GM04504 (cell line): Measurements from ENCODE around the gene STH.
A peak's percentile ranks its signal among the peaks of the same experiment; 100 is the strongest.
"Not testable (repeated sequence)": the region's sequence is repeated elsewhere in the genome, so short reads cannot be mapped to it uniquely, and the experiment has no call there.

Experiments used
- DNase-seq: peaks from one replicate; pipeline ENCODE4 v3.0.0-alpha.2; 2012; ENCODE audit warnings: low read depth

STH gene

DNA sequence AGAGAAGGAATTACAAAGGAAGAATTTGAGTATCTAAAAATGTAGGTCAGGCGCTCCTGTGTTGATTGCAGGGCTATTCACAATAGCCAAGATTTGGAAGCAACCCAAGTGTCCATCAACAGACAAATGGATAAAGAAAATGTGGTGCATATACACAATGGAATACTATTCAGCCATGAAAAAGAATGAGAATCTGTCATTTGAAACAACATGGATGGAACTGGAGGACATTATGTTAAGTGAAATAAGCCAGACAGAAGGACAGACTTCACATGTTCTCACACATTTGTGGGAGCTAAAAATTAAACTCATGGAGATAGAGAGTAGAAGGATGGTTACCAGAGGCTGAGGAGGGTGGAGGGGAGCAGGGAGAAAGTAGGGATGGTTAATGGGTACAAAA, 7.0 kb downstream of the STH start:
- not testable (repeated sequence) for DNase-seq

DNA sequence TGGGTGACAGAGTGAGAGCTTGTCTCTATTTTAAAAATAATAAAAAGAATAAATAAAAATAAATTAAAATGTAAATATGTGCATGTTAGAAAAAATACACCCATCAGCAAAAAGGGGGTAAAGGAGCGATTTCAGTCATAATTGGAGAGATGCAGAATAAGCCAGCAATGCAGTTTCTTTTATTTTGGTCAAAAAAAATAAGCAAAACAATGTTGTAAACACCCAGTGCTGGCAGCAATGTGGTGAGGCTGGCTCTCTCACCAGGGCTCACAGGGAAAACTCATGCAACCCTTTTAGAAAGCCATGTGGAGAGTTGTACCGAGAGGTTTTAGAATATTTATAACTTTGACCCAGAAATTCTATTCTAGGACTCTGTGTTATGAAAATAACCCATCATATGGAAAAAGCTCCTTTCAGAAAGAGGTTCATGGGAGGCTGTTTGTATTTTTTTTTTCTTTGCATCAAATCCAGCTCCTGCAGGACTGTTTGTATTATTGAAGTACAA, 8.5 kb downstream of the STH start:
- no peak for DNase-seq

DNA sequence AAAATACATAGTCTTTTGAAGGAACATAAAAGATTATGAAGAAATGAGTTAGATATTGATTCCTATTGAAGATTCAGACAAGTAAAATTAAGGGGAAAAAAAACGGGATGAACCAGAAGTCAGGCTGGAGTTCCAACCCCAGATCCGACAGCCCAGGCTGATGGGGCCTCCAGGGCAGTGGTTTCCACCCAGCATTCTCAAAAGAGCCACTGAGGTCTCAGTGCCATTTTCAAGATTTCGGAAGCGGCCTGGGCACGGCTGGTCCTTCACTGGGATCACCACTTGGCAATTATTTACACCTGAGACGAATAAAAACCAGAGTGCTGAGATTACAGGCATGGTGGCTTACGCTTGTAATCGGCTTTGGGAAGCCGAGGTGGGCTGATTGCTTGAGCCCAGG, 9.5 kb downstream of the STH start:
- no peak for DNase-seq

DNA sequence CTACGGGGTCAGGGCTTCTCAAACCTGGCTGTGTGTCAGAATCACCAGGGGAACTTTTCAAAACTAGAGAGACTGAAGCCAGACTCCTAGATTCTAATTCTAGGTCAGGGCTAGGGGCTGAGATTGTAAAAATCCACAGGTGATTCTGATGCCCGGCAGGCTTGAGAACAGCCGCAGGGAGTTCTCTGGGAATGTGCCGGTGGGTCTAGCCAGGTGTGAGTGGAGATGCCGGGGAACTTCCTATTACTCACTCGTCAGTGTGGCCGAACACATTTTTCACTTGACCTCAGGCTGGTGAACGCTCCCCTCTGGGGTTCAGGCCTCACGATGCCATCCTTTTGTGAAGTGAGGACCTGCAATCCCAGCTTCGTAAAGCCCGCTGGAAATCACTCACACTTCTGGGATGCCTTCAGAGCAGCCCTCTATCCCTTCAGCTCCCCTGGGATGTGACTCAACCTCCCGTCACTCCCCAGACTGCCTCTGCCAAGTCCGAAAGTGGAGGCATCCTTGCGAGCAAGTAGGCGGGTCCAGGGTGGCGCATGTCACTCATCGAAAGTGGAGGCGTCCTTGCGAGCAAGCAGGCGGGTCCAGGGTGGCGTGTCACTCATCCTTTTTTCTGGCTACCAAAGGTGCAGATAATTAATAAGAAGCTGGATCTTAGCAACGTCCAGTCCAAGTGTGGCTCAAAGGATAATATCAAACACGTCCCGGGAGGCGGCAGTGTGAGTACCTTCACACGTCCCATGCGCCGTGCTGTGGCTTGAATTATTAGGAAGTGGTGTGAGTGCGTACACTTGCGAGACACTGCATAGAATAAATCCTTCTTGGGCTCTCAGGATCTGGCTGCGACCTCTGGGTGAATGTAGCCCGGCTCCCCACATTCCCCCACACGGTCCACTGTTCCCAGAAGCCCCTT, 10.9 kb downstream of the STH start:
- peak; percentile 23 for DNase-seq

DNA sequence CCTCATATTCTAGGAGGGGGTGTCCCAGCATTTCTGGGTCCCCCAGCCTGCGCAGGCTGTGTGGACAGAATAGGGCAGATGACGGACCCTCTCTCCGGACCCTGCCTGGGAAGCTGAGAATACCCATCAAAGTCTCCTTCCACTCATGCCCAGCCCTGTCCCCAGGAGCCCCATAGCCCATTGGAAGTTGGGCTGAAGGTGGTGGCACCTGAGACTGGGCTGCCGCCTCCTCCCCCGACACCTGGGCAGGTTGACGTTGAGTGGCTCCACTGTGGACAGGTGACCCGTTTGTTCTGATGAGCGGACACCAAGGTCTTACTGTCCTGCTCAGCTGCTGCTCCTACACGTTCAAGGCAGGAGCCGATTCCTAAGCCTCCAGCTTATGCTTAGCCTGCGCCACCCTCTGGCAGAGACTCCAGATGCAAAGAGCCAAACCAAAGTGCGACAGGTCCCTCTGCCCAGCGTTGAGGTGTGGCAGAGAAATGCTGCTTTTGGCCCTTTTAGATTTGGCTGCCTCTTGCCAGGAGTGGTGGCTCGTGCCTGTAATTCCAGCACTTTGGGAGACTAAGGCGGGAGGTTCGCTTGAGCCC, 11.6 kb downstream of the STH start:
- no peak for DNase-seq

DNA sequence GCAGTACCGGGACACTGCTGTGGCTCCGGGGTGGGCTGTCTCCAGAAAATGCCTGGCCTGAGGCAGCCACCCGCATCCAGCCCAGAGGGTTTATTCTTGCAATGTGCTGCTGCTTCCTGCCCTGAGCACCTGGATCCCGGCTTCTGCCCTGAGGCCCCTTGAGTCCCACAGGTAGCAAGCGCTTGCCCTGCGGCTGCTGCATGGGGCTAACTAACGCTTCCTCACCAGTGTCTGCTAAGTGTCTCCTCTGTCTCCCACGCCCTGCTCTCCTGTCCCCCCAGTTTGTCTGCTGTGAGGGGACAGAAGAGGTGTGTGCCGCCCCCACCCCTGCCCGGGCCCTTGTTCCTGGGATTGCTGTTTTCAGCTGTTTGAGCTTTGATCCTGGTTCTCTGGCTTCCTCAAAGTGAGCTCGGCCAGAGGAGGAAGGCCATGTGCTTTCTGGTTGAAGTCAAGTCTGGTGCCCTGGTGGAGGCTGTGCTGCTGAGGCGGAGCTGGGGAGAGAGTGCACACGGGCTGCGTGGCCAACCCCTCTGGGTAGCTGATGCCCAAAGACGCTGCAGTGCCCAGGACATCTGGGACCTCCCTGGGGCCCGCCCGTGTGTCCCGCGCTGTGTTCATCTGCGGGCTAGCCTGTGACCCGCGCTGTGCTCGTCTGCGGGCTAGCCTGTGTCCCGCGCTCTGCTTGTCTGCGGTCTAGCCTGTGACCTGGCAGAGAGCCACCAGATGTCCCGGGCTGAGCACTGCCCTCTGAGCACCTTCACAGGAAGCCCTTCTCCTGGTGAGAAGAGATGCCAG, 12.9 kb downstream of the STH start:
- no peak for DNase-seq

DNA sequence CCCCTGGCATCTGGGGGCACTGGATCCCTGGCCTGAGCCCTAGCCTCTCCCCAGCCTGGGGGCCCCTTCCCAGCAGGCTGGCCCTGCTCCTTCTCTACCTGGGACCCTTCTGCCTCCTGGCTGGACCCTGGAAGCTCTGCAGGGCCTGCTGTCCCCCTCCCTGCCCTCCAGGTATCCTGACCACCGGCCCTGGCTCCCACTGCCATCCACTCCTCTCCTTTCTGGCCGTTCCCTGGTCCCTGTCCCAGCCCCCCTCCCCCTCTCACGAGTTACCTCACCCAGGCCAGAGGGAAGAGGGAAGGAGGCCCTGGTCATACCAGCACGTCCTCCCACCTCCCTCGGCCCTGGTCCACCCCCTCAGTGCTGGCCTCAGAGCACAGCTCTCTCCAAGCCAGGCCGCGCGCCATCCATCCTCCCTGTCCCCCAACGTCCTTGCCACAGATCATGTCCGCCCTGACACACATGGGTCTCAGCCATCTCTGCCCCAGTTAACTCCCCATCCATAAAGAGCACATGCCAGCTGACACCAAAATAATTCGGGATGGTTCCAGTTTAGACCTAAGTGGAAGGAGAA, 13.5 kb downstream of the STH start:
- DNase-seq = no peak

DNA sequence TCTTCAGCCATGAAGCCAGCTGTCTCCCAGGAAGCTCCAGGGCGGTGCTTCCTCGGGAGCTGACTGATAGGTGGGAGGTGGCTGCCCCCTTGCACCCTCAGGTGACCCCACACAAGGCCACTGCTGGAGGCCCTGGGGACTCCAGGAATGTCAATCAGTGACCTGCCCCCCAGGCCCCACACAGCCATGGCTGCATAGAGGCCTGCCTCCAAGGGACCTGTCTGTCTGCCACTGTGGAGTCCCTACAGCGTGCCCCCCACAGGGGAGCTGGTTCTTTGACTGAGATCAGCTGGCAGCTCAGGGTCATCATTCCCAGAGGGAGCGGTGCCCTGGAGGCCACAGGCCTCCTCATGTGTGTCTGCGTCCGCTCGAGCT, 14.1 kb downstream of the STH start:
- no peak for DNase-seq

DNA sequence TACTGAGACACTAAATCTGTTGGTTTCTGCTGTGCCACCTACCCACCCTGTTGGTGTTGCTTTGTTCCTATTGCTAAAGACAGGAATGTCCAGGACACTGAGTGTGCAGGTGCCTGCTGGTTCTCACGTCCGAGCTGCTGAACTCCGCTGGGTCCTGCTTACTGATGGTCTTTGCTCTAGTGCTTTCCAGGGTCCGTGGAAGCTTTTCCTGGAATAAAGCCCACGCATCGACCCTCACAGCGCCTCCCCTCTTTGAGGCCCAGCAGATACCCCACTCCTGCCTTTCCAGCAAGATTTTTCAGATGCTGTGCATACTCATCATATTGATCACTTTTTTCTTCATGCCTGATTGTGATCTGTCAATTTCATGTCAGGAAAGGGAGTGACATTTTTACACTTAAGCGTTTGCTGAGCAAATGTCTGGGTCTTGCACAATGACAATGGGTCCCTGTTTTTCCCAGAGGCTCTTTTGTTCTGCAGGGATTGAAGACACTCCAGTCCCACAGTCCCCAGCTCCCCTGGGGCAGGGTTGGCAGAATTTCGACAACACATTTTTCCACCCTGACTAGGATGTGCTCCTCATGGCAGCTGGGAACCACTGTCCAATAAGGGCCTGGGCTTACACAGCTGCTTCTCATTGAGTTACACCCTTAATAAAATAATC, 14.6 kb downstream of the STH start:
- peak; percentile 65 for DNase-seq

DNA sequence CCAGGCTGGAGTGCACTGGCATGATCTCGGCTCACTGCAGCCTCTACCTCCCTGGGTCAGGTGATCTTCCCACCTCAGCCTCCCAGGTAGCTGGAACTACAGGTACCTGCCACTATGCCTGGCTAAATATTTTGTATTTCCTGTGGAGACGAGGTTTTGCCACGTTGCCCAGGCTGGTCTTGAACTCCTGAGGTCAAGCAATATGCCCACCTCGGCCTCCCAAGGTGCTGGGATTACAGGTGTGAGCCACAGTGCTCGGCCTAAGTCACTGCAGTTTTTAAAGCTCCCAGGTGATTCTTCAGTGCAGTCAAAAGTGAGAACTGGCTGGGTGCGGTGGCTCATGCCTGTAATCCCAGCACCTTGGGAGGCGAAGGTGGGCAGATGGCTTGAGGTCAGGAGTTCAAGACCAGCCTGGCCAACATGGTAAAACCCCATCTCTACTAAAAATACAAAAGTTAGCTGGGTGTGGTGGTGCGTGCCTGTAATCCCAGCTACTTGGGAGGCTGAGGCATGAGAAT, 20.4 kb downstream of the STH start:
- DNase-seq = not testable (repeated sequence)

DNA sequence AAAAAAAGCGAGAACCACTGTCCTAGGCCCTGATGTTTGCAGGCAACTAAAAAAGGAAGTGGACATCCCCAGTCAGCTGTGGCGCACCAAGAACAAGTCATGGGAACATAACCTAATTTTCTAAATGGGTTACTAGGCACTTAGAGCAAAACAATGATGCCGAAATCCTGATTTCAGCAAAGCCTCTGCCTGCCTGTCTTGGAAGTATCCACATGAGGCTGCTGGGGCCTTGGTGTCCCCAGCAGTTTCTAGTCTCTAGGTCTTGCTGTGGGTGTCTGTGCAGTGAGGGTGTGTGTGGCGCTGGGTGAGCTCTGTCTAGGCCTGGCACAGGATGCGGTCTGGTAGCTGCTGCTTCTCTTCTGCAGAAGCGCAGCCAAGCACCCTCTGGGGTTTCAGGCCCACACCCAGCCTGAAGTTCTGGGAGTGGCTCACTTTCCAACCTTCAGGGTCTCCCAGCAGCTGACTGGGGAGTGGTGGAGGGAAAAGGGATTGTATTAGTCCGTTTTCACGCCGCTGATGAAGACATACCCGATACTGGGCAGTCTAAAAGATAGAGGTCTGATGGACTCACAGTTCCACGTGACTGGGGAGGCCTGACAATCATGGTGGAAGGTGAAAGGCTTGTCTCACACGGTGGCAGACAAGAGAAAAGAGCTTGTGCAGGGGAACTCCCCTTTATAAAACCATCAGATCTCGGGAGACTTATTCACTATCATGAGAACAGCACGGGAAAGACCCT, 21.1 kb downstream of the STH start:
- DNase-seq = no peak

DNA sequence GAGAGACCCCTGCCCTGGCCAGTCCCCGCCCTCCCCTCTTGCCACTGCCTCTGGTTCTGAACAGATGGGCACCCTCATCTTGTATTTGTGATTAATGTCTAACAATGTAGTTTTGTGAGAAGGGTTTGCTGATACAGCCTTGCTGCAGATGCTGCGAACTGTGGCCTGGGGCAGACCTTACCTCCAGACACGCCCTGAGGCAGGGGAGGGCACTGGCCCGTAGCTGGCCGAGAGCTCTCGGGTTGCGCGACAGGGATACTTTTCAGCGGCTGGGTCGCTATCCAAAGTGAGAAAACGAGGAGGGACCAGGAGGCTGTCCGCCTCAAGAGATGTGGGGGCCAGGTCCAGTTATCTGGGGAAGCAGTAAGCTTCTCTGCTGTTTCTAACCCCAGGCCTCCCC, 21.9 kb downstream of the STH start:
- no peak for DNase-seq

DNA sequence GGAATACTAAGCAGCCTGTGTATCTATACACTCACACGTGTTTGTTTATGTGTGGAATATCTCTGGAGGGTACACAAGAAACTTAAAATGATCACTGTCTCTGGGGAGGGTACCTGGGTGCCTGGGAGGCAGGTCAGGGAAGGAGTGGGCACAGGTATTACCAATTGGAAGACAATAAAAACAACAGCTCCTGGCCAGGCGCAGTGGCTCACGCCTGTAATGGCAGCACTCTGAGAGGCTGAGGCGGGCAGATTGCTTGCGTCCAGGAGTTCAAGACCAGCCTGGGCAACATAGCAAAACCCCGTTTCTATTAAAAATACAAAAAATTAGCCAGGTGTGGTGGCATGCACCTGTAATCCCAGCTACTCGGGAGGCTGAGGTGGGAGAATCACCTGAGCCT, 24.3 kb downstream of the STH start:
- not testable (repeated sequence) for DNase-seq

DNA sequence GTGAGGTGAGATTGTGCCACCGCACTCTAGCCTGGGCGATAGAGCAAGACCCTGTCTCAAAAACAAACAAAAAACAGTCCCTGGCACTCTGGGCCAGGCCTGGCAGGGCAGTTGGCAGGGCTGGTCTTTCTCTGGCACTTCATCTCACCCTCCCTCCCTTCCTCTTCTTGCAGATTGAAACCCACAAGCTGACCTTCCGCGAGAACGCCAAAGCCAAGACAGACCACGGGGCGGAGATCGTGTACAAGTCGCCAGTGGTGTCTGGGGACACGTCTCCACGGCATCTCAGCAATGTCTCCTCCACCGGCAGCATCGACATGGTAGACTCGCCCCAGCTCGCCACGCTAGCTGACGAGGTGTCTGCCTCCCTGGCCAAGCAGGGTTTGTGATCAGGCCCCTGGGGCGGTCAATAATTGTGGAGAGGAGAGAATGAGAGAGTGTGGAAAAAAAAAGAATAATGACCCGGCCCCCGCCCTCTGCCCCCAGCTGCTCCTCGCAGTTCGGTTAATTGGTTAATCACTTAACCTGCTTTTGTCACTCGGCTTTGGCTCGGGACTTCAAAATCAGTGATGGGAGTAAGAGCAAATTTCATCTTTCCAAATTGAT, 24.8 kb downstream of the STH start:
- DNase-seq = no peak

DNA sequence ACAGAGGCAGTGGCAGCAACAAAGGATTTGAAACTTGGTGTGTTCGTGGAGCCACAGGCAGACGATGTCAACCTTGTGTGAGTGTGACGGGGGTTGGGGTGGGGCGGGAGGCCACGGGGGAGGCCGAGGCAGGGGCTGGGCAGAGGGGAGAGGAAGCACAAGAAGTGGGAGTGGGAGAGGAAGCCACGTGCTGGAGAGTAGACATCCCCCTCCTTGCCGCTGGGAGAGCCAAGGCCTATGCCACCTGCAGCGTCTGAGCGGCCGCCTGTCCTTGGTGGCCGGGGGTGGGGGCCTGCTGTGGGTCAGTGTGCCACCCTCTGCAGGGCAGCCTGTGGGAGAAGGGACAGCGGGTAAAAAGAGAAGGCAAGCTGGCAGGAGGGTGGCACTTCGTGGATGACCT, 25.5 kb downstream of the STH start:
- DNase-seq = no peak

DNA sequence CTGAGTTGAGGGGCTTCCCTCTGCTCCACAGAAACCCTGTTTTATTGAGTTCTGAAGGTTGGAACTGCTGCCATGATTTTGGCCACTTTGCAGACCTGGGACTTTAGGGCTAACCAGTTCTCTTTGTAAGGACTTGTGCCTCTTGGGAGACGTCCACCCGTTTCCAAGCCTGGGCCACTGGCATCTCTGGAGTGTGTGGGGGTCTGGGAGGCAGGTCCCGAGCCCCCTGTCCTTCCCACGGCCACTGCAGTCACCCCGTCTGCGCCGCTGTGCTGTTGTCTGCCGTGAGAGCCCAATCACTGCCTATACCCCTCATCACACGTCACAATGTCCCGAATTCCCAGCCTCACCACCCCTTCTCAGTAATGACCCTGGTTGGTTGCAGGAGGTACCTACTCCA, 26.0 kb downstream of the STH start:
- DNase-seq = no peak

DNA sequence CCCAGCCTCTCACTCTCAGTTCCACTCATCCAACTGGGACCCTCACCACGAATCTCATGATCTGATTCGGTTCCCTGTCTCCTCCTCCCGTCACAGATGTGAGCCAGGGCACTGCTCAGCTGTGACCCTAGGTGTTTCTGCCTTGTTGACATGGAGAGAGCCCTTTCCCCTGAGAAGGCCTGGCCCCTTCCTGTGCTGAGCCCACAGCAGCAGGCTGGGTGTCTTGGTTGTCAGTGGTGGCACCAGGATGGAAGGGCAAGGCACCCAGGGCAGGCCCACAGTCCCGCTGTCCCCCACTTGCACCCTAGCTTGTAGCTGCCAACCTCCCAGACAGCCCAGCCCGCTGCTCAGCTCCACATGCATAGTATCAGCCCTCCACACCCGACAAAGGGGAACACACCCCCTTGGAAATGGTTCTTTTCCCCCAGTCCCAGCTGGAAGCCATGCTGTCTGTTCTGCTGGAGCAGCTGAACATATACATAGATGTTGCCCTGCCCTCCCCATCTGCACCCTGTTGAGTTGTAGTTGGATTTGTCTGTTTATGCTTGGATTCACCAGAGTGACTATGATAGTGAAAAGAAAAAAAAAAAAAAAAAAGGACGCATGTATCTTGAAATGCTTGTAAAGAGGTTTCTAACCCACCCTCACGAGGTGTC, 26.6 kb downstream of the STH start:
- DNase-seq = no peak

DNA sequence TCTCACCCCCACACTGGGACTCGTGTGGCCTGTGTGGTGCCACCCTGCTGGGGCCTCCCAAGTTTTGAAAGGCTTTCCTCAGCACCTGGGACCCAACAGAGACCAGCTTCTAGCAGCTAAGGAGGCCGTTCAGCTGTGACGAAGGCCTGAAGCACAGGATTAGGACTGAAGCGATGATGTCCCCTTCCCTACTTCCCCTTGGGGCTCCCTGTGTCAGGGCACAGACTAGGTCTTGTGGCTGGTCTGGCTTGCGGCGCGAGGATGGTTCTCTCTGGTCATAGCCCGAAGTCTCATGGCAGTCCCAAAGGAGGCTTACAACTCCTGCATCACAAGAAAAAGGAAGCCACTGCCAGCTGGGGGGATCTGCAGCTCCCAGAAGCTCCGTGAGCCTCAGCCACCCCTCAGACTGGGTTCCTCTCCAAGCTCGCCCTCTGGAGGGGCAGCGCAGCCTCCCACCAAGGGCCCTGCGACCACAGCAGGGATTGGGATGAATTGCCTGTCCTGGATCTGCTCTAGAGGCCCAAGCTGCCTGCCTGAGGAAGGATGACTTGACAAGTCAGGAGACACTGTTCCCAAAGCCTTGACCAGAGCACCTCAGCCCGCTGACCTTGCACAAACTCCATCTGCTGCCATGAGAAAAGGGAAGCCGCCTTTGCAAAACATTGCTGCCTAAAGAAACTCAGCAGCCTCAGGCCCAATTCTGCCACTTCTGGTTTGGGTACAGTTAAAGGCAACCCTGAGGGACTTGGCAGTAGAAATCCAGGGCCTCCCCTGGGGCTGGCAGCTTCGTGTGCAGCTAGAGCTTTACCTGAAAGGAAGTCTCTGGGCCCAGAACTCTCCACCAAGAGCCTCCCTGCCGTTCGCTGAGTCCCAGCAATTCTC, 27.4 kb downstream of the STH start:
- DNase-seq = no peak
